PC-3 (cell line): ENCODE data around the gene SMYD3. TPM values are rescaled to one million over a fixed set of nuclear protein-coding genes. Genes with fewer than 3 reads are reported as not detected.

ENCODE experiments used
- ATAC-seq: fragments of 200-7000 bp; cut with Tn5 transposase; 2 replicates; pipeline ENCODE4 v1.9.1; 2020; ENCODE audit warnings: mild to moderate bottlenecking, moderate library complexity
- BruUV-seq: library from RNA; stranded (reverse); fragments of 400-500 nt; replicated peaks from 2 replicates; lab custom pipeline; 2021; lab: Mats Ljungman, UMichigan
- CTCF ChIA-PET: fragments of 300-600 bp; sonication (Branson Sonifier 250); formaldehyde crosslinking; loops from one replicate; lab custom pipeline; 2022; ENCODE audit warnings: antibody characterized with exemption; lab: Charles Lee
- POLR2A ChIA-PET: fragments of 300-600 bp; sonication (Branson Sonifier 250); formaldehyde crosslinking; loops from one replicate; lab custom pipeline; 2022; ENCODE audit warnings: antibody characterized with exemption; ENCODE audit not compliant: unreplicated experiment; lab: Charles Lee
- DNase-seq: peaks from one replicate; pipeline ENCODE4 v3.0.0-alpha.2; 2015
- H2AFZ ChIP-seq: fragments of 300-600 bp; sonication (generic); 2 replicates; pipeline ENCODE4 v1.6.0; 2016; ENCODE audit warnings: antibody characterized with exemption, low read length
- H3F3A ChIP-seq: fragments of 300-600 bp; sonication (generic); one replicate; pipeline ENCODE4 v1.6.0; 2017; ENCODE audit warnings: antibody characterized with exemption, low read length, control low read depth, mild to moderate bottlenecking; ENCODE audit not compliant: unreplicated experiment
- H3K27ac ChIP-seq: fragments of 300-600 bp; sonication (generic); 2 replicates; pipeline ENCODE4 v1.5.1; 2016; ENCODE audit warnings: mild to moderate bottlenecking, low read length
- H3K27me3 ChIP-seq: fragments of 300-600 bp; sonication (generic); 2 replicates; pipeline ENCODE4 v1.6.1; 2016; ENCODE audit warnings: low read length, mixed read lengths
- H3K36me3 ChIP-seq: fragments of 300-600 bp; sonication (generic); 2 replicates; pipeline ENCODE4 v1.6.1; 2016; ENCODE audit warnings: low read depth, mixed run types, low read length, mixed read lengths
- H3K4me1 ChIP-seq: fragments of 300-600 bp; sonication (generic); 2 replicates; pipeline ENCODE4 v1.5.1; 2016; ENCODE audit warnings: low read length; ENCODE audit not compliant: insufficient read depth
- H3K4me2 ChIP-seq: fragments of 300-600 bp; sonication (generic); 2 replicates; pipeline ENCODE4 v1.6.0; 2016; ENCODE audit warnings: low read length
- H3K4me3 ChIP-seq: fragments of 300-600 bp; sonication (generic); 2 replicates; pipeline ENCODE4 v1.5.1; 2016; ENCODE audit warnings: mild to moderate bottlenecking, low read length, mixed read lengths
- H3K79me2 ChIP-seq: fragments of 300-600 bp; sonication (generic); 2 replicates; pipeline ENCODE4 v1.6.1; 2017; ENCODE audit warnings: low read length, mixed read lengths
- H3K9ac ChIP-seq: fragments of 300-600 bp; sonication (generic); 2 replicates; pipeline ENCODE4 v1.6.0; 2016; ENCODE audit warnings: mild to moderate bottlenecking, low read length
- H3K9me2 ChIP-seq: fragments of 300-600 bp; sonication (generic); replicated peaks from 2 replicates; pipeline ENCODE4 v1.6.1; 2016; ENCODE audit warnings: mixed run types, low read length, mixed read lengths
- H3K9me3 ChIP-seq: fragments of 300-600 bp; sonication (generic); 2 replicates; pipeline ENCODE4 v1.6.1; 2016; ENCODE audit warnings: low read length, mixed read lengths
- H4K20me1 ChIP-seq: fragments of 300-600 bp; sonication (generic); 2 replicates; pipeline ENCODE4 v1.6.1; 2016; ENCODE audit warnings: low read length, mixed read lengths
- CTCF ChIP-seq: fragments of 300-600 bp; sonication (generic); conservative IDR thresholded peaks from 2 replicates; pipeline ENCODE4 v1.5.1; 2017; ENCODE audit warnings: antibody characterized with exemption, low read depth, mild to moderate bottlenecking, low read length
- EZH2 ChIP-seq: fragments of 300-600 bp; sonication (generic); IDR thresholded peaks from one replicate; pipeline ENCODE4 v1.6.1; 2017; ENCODE audit warnings: antibody characterized with exemption, mild to moderate bottlenecking, low read length; ENCODE audit not compliant: unreplicated experiment
- EZH2phosphoT487 ChIP-seq: fragments of 300-600 bp; sonication (generic); IDR thresholded peaks from 2 replicates; pipeline ENCODE4 v1.6.1; 2018; ENCODE audit warnings: mild to moderate bottlenecking, antibody characterized with exemption, low read length, borderline replicate concordance
- intact Hi-C: fragments of 100-400 bp; cut with micrococcal nuclease; formaldehyde crosslinking; loops from 2 replicates; pipeline ENCODE4 v1.9.0; 2023
- total RNA-seq: library from RNA; depleted of rRNA; stranded (reverse); fragments of >200 nt; gene quantifications from 2 replicates; pipeline ENCODE4 v1.2.3, GENCODE V29; 2014

The SMYD3 gene
- total RNA-seq, 1 experiment from 2014 or later: 33.0 TPM

- Histone ChIP-seq H3K9ac (no peak overlapping the region), H3K4me2 (no peak overlapping the region), H3F3A (no peaks in the 10 kb centered on the region), H3K79me2 (no peaks in the 10 kb centered on the region), H3K4me1 (peaks cover 1% of the 10 kb centered on the region), H3K9me3 (no peaks in the 10 kb centered on the region), H3K9me2 (no peaks in the 10 kb centered on the region), H3K36me3 (no peaks in the 10 kb centered on the region), H3K27ac (no peak overlapping the region), H3K4me3 (no peak overlapping the region), H2AFZ (no peak overlapping the region), H4K20me1 (no peaks in the 10 kb centered on the region), H3K27me3 (no peaks in the 10 kb centered on the region)
- DNase-seq (no peak), ATAC-seq (no peak)
- POLR2A ChIA-PET: no interaction called here
- BruUV-seq: no TSS peak
- intact Hi-C loops: no loop called here
- TF ChIP-seq EZH2phosphoT487 (no peak), EZH2 (no peak), CTCF (no peak)
- CTCF ChIA-PET: no interaction called here
Observed at GRCh38 chr1:246267896-246268295, 239.2 kb downstream of the SMYD3 start.

- Histone ChIP-seq H3K4me3 (no peak overlapping the region), H3K79me2 (no peaks in the 10 kb centered on the region), H3K4me2 (no peak overlapping the region), H3K4me1 (peaks cover 6% of the 10 kb centered on the region), H3K9me3 (no peaks in the 10 kb centered on the region), H4K20me1 (no peaks in the 10 kb centered on the region), H3K9ac (no peak overlapping the region), H3K27ac (no peak overlapping the region), H3K27me3 (no peaks in the 10 kb centered on the region), H3K36me3 (no peaks in the 10 kb centered on the region), H3F3A (no peaks in the 10 kb centered on the region), H3K9me2 (no peaks in the 10 kb centered on the region), H2AFZ (no peak overlapping the region)
- no peak for TF ChIP-seq CTCF
- no peak for TF ChIP-seq EZH2phosphoT487
- no peak for TF ChIP-seq EZH2
- ChIA-PET POLR2A (no interaction called here), CTCF (no interaction called here)
- no TSS peak for BruUV-seq
- ATAC-seq: no peak
- no peak for DNase-seq
- intact Hi-C loops: no loop called here
Observed at GRCh38 chr1:246267426-246267825, 239.7 kb downstream of the SMYD3 start.

GRCh38 chr1:246265481-246265880 lies 241.6 kb downstream of the SMYD3 start:
- H3F3A ChIP-seq: no peaks in the 10 kb centered on the region
- BruUV-seq: no TSS peak
- H3K4me2 ChIP-seq: no peak overlapping the region
- DNase-seq (no peak), ATAC-seq (no peak)
- H3K4me3 ChIP-seq: no peak overlapping the region
- H3K9me3 ChIP-seq: no peaks in the 10 kb centered on the region
- TF ChIP-seq EZH2 (no peak), CTCF (no peak), EZH2phosphoT487 (no peak)
- no peaks in the 10 kb centered on the region for H3K36me3 ChIP-seq
- no peaks in the 10 kb centered on the region for H3K79me2 ChIP-seq
- POLR2A ChIA-PET: no interaction called here
- H3K4me1 ChIP-seq: peaks cover 15% of the 10 kb centered on the region
- no peak overlapping the region for H3K9ac ChIP-seq
- H3K27me3 ChIP-seq: no peaks in the 10 kb centered on the region
- no peaks in the 10 kb centered on the region for H4K20me1 ChIP-seq
- CTCF ChIA-PET: interaction anchor here (1.1 kb wide), 1 partner anchor 15 kb away, joined by 3 read pairs; no protein-coding TSS in a partner anchor
- H2AFZ ChIP-seq: no peak overlapping the region
- H3K27ac ChIP-seq: no peak overlapping the region
- intact Hi-C loops: no loop called here
- no peaks in the 10 kb centered on the region for H3K9me2 ChIP-seq
